Activated naive CD4-positive, alpha-beta T cell treated with anti-CD3 and anti-CD28 coated beads, Interleukin-2, amount 50 U/mL, for 16 hours (primary cell): ENCODE results near the gene RAPGEF2.
"Not testable (repeated sequence)": the region's sequence is repeated elsewhere in the genome, so short reads cannot be mapped to it uniquely, and the experiment has no call there.

Source experiments
- DNase-seq: peaks from one replicate; pipeline ENCODE4 v3.0.0-alpha.2; 2020

The RAPGEF2 gene

DNA sequence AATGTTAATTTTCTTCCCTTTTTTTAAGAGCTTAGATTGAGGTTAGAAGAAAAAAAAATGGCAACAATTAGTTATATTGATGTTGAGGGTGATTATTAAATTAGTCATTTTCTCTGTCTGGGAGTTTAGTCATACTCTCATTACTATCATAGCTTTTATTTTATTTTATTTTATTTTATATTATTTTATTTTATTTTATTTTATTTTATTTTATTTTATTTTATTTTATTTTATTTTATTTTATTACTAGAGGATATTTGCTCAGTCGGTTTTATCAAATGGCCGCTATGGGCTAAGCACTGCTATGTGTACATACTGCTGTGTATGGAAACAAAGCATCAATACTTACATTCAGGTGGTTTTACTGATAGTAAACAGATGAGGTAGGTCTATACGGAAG is 239.5 kb downstream of the RAPGEF2 start:
- DNase-seq, result no peak

DNA sequence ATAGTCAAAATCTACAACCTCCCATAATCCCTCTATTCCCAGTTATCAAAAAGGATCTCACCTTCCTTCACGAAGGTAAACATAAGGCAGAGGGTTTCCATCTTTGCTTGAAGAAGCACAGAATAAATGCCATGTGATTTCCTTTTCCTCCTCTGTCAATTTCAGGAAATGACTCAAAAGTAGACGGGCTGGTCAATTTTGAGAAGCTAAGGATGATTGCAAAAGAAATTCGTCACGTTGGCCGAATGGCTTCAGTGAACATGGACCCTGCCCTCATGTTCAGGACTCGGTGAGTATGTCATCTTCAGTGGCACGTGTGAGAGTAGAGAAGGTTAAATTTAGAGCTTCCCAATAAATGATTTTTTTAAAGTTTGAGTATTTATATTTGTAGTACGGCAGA is 240.2 kb downstream of the RAPGEF2 start:
- no peak for DNase-seq

- DNase-seq, result no peak
Measured at GRCh38 chr4:159344877-159345276, 242.0 kb downstream of the RAPGEF2 start.

- no peak for DNase-seq
Measured at GRCh38 chr4:159346681-159347080, 243.8 kb downstream of the RAPGEF2 start.

- no peak for DNase-seq
Measured at GRCh38 chr4:159347813-159348212, 244.9 kb downstream of the RAPGEF2 start.

- DNase-seq, result no peak
Measured at GRCh38 chr4:159349332-159349731, 246.5 kb downstream of the RAPGEF2 start.

DNA sequence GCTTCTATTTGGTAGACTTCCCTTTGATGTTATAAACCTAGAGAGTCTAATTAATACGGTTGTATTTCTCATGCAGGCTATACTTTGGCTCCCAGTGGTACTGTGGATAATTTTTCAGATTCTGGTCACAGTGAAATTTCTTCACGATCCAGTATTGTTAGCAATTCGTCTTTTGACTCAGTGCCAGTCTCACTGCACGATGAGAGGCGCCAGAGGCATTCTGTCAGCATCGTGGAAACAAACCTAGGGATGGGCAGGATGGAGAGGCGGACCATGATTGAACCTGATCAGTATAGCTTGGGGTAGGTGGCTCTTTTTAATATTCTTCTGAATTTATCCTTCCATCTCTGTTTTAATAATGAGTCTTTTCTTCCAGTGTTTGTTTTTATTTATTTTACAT is 249.7 kb downstream of the RAPGEF2 start:
- DNase-seq, result no peak

DNA sequence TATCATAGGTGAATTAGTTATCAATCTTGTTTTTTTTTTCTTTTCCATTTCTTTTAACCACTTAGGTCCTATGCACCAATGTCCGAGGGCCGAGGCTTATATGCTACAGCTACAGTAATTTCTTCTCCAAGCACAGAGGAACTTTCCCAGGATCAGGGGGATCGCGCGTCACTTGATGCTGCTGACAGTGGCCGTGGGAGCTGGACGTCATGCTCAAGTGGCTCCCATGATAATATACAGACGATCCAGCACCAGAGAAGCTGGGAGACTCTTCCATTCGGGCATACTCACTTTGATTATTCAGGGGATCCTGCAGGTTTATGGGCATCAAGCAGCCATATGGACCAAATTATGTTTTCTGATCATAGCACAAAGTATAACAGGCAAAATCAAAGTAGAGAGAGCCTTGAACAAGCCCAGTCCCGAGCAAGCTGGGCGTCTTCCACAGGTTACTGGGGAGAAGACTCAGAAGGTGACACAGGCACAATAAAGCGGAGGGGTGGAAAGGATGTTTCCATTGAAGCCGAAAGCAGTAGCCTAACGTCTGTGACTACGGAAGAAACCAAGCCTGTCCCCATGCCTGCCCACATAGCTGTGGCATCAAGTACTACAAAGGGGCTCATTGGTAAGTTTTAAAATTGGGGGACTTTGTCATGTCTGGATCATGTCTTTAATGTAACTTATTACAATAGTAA is 250.7 kb downstream of the RAPGEF2 start:
- DNase-seq, result no peak

DNA sequence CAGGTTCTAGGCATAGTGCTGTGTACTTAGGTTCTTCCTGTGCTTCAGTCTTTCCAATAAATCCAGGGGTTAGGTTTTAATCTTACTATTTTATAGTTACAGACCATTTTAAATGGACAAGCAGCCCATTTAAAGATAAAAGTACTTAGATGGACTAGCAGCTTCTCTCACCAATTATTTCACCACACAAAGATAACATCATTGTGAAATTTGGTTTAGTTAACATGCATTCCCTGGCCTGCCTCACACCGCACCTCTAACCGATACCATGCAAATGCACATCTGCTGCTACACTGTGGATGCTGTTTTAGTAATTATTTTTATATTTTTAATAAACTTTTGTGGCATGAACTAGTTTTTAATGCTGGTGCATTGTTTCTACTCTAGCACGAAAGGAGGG is 252.6 kb downstream of the RAPGEF2 start:
- no peak for DNase-seq

- no peak for DNase-seq
Measured at GRCh38 chr4:159357350-159357749, 254.5 kb downstream of the RAPGEF2 start.

- no peak for DNase-seq
Measured at GRCh38 chr4:159358226-159358625, 255.3 kb downstream of the RAPGEF2 start.

DNA sequence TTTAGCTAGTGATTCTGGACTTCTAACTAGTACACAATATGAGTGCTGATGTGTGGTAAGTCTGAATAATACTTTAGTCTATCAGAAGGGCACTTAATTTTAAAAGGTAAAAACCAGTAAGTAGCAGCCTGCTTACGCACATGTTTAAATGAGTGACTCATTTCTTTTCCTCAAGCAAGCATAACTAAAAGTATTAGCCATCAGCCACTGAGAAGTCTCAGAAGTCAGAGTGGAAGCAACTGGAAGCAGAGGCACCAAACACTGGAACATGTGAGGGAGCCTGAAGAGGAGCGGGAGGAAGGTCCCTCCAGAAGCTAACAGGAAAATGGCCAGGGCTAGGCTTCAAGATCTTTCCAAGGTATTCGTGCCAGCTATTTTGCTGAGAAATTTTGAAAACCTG is 257.7 kb downstream of the RAPGEF2 start:
- DNase-seq, result no peak

DNA sequence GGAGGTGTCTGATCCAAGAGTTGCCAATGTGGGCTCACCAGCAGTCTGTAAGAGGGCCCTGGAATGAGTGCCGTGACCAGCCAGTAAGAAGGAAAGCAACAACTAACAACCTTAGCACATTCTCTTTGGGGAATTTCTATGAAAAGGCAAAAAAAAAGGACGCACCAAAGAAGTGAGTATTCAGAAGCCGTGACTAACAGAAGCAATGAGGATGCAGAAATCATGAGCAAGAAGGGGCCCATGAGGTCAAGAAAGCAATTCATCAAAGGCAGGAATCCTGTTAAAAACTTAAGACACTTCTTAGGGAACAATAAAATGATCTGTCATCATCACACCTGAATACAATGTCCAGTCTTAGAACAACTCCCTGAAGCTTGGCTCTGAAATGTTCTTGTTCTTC is 260.5 kb downstream of the RAPGEF2 start:
- no peak for DNase-seq

GRCh38 chr4:159366966-159367780 is 264.3 kb downstream of the RAPGEF2 start:
- DNase-seq, result no peak

DNA sequence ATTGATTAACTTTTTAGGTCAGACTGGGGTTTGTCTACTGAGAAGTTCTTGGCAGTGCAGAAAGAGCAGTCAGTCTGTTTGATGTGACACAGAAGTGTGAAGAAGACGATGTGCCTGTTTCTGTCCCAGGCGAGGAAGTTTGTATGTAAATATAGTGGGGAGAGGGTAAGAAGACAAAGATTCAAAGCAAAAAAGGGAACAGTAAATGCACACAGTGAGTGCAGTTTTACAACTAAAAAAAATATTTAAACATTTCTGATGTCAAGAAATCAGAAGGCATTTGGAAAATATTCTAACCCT is 264.9 kb downstream of the RAPGEF2 start:
- DNase-seq, result no peak

DNA sequence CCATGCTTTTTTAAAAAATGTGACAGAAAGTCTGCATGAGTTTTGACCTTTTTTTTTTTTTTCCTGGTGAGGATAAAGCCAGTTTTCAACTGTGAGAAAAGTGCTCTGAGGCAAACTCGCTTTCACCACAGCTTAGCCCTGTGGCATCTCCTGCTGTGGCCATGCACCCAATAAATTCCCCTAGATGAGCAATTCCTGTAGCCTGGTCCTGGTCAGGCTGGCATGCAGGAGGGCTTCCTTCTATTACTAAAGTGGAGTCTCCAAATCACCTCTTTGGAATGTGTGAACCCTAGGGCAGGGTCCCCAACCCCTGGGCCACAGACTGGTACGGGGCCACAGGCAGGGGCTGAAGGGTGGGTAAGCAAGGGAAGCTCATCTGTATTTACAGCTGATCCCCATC is 265.4 kb downstream of the RAPGEF2 start:
- DNase-seq, result no peak

DNA sequence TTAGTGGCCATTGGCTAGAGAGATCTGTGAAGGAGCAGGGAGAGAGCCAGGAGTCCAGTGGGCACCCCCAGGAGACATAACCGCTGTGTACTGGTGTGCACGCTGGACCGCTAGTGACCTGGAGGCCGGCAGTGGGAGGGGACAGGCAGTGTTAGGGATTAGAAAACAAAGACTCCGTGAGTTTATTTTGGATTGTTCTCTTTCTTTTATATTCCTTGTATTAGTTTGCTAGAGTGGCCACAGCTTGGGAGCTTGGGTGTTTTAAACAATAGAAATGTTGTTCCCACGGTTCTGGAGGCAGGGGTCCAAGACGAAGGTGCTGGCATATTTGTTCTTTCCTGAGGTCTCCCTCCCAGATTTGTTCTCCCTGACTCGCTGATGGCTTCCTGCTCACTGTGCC is 266.4 kb downstream of the RAPGEF2 start:
- DNase-seq, result no peak

DNA sequence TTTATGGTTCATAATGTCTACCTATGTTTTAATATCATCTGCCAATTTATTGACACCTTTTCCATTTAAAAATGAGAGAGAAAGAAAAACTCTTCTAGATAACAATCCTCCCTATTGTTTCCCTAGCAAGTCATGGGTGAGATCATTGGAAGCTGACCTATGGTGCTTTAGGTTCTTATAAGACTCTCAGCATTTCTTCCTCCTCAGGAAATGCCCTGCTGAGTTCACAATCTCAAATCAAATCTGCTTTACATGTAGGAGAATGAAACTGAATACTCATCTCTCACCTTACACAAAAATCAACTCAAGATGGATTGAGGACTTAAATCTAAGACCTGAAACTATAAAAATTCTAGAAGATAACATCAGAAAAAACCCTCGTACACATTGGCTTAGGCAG is 267.4 kb downstream of the RAPGEF2 start:
- DNase-seq, result no peak

GRCh38 chr4:159374749-159375530 is 272.1 kb downstream of the RAPGEF2 start:
- DNase-seq, result no peak

- DNase-seq, result no peak
Measured at GRCh38 chr4:159376289-159376688, 273.4 kb downstream of the RAPGEF2 start.

GRCh38 chr4:159378056-159378616 is 275.3 kb downstream of the RAPGEF2 start:
- no peak for DNase-seq

- DNase-seq, result not testable (repeated sequence)
Measured at GRCh38 chr4:159379064-159379463, 276.2 kb downstream of the RAPGEF2 start.

GRCh38 chr4:159379836-159380235 is 277.0 kb downstream of the RAPGEF2 start:
- DNase-seq, result no peak
